NCI-H345 treated with DMSO at 0.1 percent for 48 hours (cell line): Measurements from ENCODE around the gene DNAAF9.
A peak's percentile ranks its signal among the peaks of the same experiment; 100 is the strongest.
"Not testable (repeated sequence)": the region's sequence is repeated elsewhere in the genome, so short reads cannot be mapped to it uniquely, and the experiment has no call there.

Experiments
- DNase-seq: peaks from one replicate; lab custom pipeline; 2025; ENCODE audit not compliant: unreplicated experiment; lab: John Stamatoyannopoulos, UW

DNAAF9 gene

GRCh38 chr20:3407040-3407770 lies at the start of gene DNAAF9:
Gene DNAAF9 (minus strand): TSS chr20:3407669. CDS start chr20:3407557, 112 bp downstream.
- peak; percentile 60 for DNase-seq

- no peak for DNase-seq
These were observed 49.2 kb upstream of the DNAAF9 start for GRCh38 chr20:3456648-3457047.

- no peak for DNase-seq
These were observed 47.4 kb upstream of the DNAAF9 start for GRCh38 chr20:3454831-3455230.

- DNase-seq = no peak
These were observed 45.2 kb upstream of the DNAAF9 start for GRCh38 chr20:3452690-3453089.

GRCh38 chr20:3452136-3452535 lies 44.7 kb upstream of the DNAAF9 start:
- no peak for DNase-seq

- DNase-seq = no peak
These were observed 41.9 kb upstream of the DNAAF9 start for GRCh38 chr20:3449319-3449718.

GRCh38 chr20:3447321-3447720 lies 39.9 kb upstream of the DNAAF9 start:
- DNase-seq = no peak

- DNase-seq = no peak
These were observed 39.3 kb upstream of the DNAAF9 start for GRCh38 chr20:3446779-3447178.

GRCh38 chr20:3436864-3437574 lies 29.6 kb upstream of the DNAAF9 start:
- no peak for DNase-seq

GRCh38 chr20:3434232-3434631 lies 26.8 kb upstream of the DNAAF9 start:
- no peak for DNase-seq

GRCh38 chr20:3433744-3434143 lies 26.3 kb upstream of the DNAAF9 start:
- no peak for DNase-seq

GRCh38 chr20:3432844-3433243 lies 25.4 kb upstream of the DNAAF9 start:
- DNase-seq = no peak

- no peak for DNase-seq
These were observed 23.6 kb upstream of the DNAAF9 start for GRCh38 chr20:3431109-3431508.

- no peak for DNase-seq
These were observed 23.1 kb upstream of the DNAAF9 start for GRCh38 chr20:3430376-3431069.

- not testable (repeated sequence) for DNase-seq
These were observed 19.3 kb upstream of the DNAAF9 start for GRCh38 chr20:3426766-3427165.

GRCh38 chr20:3423126-3423525 lies 15.7 kb upstream of the DNAAF9 start:
- no peak for DNase-seq

GRCh38 chr20:3421985-3422384 lies 14.5 kb upstream of the DNAAF9 start:
- DNase-seq = no peak

GRCh38 chr20:3420211-3420707 lies 12.8 kb upstream of the DNAAF9 start:
- DNase-seq = peak; percentile 84

GRCh38 chr20:3418161-3418560 lies 10.7 kb upstream of the DNAAF9 start:
- not testable (repeated sequence) for DNase-seq

- no peak for DNase-seq
These were observed 6.7 kb upstream of the DNAAF9 start for GRCh38 chr20:3414122-3414521.

- no peak for DNase-seq
These were observed 6.0 kb upstream of the DNAAF9 start for GRCh38 chr20:3413393-3413889.
